DMS79 treated with DMSO at 0.1 percent for 48 hours (cell line): Measurements from ENCODE around the gene USF1.
"Not testable (repeated sequence)": the region's sequence is repeated elsewhere in the genome, so short reads cannot be mapped to it uniquely, and the experiment has no call there.

Source experiments
- DNase-seq: peaks from one replicate; lab custom pipeline; 2025; lab: John Stamatoyannopoulos, UW

USF1 gene

GRCh38 chr1:161077426-161077825, 31.6 kb upstream of the USF1 start:
- no peak for DNase-seq

DNA sequence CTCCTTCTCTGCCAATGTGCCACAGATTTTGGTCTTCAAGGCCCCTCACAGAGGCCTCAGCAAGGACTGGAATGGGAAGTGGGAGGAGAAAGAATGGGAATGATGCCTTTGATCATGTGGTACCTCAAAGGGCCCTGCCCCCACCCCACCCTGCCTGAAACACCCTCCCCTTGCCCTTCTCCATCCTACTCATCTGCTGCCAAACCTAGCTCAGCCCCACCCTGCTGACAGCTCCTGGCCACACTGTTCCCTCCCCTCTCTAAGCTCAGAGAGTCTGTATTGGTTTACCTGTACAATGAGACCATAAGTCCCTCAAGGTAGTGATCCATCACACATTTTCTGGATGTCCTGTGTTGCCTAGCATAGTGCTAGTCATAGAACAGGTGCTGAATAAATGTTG, 30.6 kb upstream of the USF1 start:
- no peak for DNase-seq

DNA sequence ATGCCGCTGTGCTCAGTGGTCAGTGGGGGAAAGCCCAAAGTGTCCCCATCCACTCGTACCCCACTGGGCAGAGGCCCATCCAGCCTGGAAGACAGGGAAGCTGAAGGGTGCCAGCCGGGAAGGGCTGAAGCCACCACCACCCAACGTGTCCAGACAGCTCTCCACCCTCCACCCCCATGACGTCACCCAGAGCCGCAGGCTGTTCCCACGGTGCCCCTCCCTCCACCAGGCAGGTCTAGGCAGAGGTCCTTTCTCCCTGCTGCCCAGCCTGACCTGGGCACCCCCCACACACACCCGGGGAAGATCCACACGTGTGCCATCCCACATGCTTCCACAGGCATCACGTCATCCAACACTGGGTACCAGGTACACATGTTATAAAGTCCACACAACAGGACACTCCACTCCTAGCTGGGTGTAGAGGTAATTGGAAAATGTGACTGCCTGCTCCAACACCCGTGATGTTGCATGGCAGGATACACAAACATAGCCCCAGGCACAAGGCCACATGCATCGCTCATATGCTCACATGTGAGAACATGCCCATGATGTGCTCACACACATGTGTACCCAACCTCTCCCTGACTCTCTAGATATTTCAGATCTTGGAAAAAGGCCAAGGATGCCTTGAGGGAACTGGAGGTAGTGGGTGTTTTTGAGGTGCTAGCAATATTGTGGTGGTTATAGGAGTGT, 29.0 kb upstream of the USF1 start:
- no peak for DNase-seq

DNA sequence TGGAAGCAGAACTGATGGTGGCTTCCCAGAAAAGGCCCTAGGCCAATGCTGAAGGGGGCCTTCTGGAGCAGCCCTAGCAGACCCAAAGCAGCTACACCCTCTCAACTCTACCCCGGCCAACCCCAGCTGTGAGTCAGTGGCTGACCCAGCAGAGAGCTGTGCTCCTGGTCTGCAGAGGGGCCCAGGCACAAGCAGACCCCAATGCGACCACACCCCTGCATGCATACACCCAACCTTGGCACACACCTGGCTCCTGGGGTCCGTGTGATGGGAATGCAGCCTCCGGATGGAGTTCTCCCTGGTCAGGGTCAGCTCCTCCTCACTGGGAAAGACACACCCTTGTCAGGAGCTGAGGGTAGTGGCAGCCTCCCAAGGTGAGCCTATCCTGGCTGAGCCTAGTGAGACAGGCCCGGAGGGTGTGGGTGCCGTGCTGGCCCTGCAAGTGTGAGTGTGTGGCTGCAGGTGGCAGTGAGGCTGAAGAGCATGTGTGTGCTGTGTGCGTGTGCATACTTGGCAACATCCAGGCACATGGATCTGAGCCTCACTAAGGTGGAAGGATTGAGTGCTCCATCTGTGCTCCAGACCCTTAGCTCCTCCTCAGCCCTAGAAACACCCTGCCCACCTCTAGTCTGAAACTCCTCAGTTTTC, 27.8 kb upstream of the USF1 start:
- no peak for DNase-seq

- no peak for DNase-seq
Observed at GRCh38 chr1:161072751-161073449, 27.1 kb upstream of the USF1 start.

DNA sequence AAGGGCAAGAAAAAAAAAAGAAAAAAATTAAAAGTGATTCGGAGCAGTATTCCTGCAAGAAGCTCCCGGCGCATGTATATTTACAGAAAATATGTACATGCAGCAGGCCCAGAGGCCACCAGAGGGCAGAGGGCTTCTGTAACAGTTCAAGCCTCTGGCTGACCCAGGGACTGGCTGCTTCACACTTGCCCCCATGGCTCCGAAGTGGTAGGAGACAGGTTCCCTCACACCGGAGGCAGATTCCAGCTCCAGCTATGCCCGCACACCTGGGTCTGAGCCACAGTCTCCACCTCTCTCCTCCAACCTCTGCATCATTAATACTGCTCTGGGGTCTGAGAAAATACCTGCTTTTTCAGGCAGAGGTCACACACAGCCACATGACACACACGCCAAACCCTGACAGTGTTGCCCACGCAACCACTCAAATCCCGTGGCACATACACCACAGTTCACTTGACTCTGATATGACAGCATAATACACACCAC, 26.2 kb upstream of the USF1 start:
- DNase-seq: no peak

DNA sequence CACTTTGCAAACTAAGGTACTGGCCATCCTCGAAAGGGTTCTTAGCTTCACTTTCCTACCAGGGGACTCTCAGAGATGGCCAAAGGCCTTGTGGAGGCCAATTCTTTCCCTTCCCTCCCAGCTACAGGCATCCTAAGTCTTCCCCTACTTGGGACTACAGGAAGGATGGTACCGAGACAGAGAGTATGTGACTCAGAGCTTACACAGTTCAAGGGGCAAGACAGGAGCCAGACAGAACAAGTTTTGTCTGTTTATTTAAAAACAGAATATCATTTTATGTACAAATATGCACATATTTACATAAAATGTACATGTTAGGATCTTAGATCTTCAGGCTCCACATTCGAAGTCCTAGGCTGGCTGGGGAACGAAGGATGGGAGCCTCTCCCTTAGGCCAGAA, 25.0 kb upstream of the USF1 start:
- no peak for DNase-seq

- no peak for DNase-seq
Observed at GRCh38 chr1:161069731-161070270, 24.0 kb upstream of the USF1 start, which contains the start of gene ARHGAP30. TSS of gene ARHGAP30 (minus strand) at chr1:161069891. CDS start at chr1:161069624, 267 bp downstream.

- DNase-seq: no peak
Observed at GRCh38 chr1:161069241-161069640, 23.5 kb upstream of the USF1 start.

DNA sequence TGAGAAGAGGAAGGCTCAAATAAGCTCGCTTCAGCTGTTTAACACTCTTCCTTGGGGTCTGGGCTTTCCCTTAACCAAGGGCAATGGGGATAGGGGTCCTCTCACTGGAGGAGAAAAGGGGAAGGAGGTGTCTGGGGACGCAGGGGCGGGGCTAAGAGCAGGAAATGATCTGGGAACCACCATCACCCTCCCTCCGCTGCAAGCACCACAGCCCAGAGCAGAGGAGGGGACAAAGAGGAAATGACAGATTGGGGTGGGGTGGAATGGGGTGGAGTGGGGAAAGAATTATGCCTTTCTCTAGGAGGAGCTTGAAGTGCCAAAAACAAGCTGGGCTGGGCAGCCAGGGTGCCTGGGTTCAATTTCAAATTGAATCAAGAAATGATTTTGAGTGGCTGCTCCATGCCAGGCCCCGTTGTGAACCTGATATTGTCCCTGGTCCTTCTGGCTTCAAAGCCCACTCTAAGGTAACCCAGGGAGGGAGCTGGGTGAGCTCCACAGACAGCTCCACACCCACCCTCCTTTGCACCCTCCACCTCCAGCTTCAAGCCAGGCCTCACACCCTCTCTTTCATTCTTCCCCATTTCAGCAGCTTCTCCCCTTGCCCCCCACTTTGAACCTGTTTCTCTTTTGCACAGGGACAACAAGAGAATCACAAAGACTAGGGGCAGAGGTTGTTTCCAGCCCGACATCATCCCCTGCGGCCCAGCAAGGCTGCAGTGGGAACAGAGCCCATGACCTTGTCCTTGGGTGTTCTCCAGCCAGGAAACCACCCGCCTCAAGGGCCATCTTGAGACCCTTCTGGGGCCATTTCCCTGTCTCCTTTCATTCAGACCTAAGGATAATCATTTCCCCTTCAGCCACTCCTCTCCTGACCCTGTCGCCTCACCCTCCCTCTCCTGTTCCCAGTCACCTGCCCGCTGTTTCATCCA, 22.8 kb upstream of the USF1 start:
- no peak for DNase-seq

- DNase-seq: no peak
Observed at GRCh38 chr1:161066694-161067093, 20.9 kb upstream of the USF1 start.

GRCh38 chr1:161065681-161066080, 19.9 kb upstream of the USF1 start:
- DNase-seq: not testable (repeated sequence)

DNA sequence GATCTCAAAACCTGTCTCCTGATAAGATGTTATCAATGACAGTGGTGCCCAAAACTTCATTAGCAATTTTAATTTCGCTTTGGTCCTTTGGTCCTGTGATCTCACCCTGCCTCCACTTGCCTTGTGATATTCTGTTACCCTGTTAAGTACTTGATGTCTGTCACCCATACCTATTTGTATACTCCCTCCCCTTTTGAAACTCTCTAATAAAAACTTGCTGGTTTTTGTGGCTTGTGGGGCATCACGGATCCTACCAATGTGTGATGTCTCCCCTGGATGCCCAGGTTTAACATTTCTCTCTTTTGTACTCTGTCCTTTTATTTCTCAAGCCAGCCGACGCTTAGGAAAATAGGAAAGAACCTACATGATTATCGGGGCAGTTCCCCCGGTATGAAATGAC, 18.2 kb upstream of the USF1 start:
- not testable (repeated sequence) for DNase-seq

DNA sequence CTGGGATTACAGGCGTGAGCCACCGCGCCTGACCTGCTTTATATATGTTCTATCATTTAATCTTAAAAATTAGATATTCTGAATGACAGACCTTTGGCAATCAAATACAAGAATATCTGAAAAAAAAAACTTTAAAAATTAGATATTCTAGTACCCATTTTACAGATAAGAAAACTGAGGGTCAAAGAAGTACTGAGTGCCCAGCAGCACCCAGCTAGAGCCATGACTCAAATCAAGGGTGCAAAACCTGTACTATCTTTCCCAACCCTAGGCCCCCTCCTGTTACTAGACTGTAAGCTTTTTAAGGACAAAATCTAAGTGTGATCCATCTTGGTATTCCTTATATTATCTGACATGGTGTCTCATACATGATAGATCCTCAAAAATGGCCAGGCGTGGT, 15.6 kb upstream of the USF1 start:
- no peak for DNase-seq

DNA sequence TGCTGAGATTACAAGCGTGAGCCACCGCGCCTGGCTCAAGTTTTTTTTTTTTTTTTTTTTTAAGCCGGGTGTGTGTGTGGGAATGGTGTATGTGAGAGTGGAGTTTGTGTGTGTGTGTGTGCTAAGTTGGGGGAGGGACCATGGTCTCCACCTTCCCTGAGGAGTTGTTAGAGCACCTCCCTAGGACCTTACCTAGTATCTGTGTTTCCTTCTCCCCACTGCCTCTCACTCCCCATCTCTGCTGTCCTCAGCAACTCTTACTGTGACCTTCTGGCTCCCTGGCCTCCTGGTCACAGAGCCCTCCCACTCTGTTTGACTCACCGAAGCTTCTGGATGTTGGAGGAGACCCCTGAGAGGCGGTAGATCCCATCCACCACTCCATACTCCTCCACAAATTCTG, 13.5 kb upstream of the USF1 start:
- DNase-seq: no peak

- DNase-seq: no peak
Observed at GRCh38 chr1:161054805-161055204, 9.0 kb upstream of the USF1 start.

DNA sequence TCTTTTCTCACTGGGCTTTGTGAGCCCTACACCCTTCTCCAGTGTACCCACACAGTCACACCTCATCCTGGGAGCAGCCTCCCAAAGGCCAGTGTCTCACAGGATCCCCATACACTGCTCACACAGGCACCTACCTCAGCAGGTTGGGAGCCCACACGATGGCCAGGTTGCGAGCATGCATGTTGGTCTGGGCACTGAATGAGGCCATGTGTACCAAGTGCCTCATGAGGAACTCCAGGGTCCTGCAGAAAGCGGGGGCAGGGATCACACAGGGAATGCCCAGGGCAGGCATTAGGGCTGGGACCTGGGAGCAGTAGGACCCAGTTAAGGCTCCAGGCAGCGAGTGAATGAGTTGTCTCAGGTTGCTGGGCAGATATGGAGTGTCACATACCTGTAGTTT, 8.5 kb upstream of the USF1 start:
- DNase-seq: no peak

GRCh38 chr1:161052899-161053298, 7.1 kb upstream of the USF1 start:
- no peak for DNase-seq

DNA sequence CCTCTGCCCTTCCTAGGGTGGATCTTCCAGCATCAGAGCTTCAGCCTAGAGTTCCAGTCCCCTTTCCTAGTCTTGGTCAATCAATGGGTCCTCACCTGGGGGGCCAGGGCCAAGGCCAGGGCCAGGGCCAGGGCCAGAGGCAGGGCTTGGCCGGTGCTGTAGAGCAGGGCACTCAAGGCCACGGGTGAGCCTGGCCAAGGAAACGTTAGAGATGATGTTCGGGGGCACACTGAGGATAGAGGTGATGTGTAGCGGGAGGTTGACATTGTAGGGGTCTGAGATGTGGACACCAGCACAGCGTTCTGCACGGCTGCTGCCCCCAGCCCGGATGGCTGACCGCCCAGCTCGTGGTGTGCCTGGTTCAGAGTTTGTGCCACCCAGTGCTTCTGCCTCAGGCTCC, 5.4 kb upstream of the USF1 start:
- no peak for DNase-seq

- DNase-seq: no peak
Observed at GRCh38 chr1:161048949-161049722, 3.4 kb upstream of the USF1 start.
